T follicular helper cell (primary cell): Measurements from ENCODE around the gene SMIM11.
"Not testable (repeated sequence)": the region's sequence is repeated elsewhere in the genome, so short reads cannot be mapped to it uniquely, and the experiment has no call there.

Experiments used
- DNase-seq: peaks from one replicate; pipeline ENCODE4 v3.0.0-alpha.2; 2020; ENCODE audit warnings: low read depth
- total RNA-seq, 2 experiments: gene quantifications; one replicate each; lab custom pipeline; 2026; lab: John Stamatoyannopoulos, UW

Gene SMIM11, protein sequence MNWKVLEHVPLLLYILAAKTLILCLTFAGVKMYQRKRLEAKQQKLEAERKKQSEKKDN
- total RNA-seq = 0.26 to 1.4 reads per million in 2 experiments

DNA sequence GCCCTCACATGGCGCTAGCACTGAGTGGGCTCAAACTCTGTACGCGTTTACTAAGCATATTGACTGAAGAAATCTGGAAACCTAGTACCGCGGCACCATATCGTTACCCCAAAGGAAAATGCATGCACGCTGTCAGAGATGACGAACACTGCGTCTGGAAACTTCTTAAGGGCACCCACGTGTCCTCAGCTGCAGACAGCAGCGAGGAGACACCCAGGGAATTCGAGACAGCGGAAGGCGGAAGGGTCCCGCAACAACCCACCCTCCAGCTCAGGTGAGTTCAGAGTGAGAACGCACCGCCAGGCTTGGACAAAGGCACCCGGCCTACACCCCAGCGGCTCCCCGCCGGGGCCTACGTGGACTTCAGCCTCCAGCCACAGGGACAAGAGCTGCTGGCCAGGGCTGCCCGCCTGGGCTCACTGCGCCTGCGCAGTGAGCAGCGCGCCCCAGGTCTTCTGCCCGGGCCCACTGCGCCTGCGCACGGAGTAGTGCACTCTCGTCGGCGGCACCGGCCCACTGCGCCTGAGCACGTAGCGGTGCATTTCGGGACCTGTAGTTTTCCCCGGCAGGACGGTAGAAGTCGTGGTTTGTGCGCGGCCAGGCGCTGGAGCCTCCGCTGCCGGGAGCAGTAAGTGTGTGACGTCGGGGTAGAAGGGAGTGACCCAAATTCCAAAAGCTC is at the start of gene SMIM11:
SMIM11 (plus strand) TSS at position 568 of the 679 bp plus-strand sequence. CDS start 3,998 bp downstream, outside the sequence.
- DNase-seq = not testable (repeated sequence)

DNA sequence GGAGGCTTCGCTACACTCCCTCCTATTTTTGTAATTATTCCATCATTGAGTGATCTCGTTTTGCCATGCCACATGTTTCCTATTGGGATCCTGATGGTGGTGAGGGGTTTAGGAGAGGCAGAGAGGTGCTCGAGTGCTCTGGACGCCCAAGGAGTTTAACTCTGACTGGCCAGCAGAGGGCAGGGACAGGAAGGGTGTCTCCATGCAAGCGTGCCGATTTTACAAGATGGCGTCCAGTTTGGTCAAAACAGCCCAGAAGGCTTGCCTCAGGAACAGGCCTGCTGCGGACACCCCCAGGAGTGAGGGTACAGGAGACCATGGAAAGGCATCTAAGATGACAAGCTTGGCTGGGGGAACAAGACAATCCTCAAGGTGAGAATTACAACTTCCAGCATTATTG is 45.3 kb upstream of the SMIM11 start:
- DNase-seq = no peak

DNA sequence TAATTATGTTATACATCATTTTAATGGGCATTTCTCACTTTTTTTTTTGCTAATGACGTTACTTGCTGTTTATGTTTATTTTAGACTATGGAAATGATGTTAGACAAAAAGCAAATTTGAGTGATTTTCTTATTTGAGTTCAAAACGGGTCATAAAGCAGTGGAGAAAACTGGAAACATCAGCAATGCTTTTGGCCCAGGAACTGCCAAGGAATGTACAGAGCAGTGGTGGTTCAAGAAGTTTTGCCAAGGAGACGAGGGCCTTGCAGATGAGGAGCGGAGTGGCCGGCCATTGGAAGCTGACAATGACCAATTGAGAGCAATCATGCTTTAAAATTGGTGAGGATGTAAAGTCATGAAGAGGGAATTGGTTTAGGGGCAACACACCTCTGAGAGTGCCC is 43.6 kb upstream of the SMIM11 start:
- no peak for DNase-seq

DNA sequence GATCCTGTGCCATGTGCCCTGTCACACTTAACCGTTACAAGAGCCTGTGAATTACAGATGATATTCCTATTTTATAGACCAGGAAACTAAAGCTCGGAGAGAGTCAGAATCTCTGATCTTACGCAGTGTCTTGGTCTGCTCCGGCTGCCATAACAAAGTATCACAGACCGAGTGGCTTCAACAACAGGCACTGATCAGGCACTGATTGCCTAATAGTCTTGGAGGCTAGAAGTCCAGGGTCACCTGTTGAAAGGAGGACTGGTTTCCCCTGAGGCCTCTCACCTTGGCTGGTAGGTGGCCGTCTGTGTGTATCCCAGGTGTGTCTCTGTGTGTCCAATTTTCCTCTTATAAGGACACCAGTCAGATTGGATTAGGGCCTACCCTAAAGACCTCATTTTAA is 43.0 kb upstream of the SMIM11 start:
- no peak for DNase-seq

DNA sequence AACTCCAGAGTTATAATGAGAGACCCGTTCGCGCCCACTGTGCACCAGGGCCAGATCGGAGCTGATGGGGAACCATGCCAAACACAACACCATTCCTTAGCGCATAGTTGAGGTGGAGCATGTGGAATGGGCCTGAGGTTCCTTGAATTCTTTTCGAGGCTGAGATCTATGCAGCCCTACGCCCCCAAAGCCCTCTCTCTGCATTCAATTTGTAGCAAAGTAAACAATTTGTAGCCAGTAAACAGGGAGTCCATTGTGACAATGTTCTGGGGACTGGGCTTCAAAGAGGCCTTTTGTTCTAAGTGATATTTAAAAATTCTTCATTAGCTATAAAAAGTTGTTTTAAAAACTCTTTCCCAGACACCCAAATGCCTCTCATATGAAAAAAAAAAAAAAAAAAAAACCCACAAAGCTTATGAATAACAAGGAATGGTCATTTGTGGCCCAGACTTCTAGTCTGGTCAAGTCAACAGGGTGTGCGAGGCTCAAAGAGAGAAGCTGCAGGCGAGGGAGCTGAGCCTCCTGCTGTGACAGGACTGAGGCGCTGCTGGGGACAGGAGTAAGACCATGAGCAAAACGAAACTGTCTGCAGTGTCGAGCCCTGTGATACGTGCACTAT is 42.1 kb upstream of the SMIM11 start:
- DNase-seq = no peak

DNA sequence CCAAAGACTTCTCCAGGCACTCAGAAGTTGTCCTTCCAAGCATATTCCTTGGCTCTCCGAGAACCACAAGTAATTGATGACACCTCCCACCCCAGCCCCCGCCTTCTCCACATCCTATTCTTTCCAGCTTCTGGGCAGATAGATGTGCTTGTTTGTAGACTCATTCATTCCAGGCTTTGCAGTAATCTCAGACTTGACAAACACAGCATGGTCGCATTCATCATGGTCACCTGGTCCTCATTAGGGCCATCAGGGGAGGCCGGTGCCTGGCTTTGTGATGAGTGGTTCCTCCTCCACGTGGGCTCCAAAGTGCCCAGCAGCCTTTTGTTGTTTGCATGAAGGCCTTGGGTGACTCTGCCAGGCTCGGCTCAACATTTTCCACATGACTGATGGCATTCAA is 40.0 kb upstream of the SMIM11 start:
- no peak for DNase-seq

DNA sequence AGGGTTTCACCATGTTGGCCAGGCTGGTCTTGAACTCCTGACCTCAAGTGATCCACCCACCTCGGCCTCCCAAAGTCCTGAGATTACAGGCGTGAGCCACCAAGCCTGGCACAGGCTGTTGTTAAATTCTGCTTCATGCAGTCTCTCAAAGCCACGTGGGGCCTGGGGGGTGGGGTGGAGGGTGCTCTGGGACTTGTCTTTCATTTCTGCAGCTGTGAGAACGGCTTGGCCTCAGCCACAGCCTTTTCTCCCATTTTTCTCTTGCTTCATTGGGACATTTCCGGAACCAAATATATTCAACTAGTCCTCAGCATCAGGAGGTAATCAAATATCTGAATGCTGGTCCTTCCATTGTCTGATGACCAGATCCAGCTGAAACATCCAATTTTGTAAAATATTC is 39.1 kb upstream of the SMIM11 start:
- DNase-seq = no peak

DNA sequence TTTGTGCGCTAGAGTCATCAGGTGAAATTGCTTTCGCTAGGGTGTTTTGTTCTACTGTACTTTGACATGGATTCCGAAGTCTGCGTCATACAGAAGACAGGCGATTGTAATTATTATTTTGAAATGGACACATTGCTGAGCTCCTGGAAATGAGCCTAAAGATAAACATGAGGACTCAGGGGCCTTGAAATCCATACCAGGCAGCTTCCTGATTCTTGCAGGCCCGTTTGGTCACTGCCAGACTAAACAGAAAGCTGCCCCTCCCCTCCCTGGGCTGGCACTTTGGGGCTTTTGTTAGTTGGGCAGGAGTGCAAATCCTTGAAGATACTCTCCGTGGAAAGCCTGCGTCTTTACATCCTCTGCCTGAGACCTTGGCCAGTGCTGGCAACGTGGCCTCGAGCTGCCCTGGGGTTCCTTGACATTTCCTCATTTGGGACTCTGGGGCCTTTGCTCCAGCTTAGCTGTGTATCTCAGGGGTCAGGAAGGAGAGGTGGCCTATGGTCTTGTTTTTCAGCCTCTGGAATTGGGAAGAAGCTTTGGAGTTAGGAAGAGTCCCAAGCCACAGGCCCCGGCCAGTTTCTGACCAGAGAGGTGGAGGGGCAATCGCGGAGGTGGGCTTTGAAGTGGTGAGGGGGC is 38.4 kb upstream of the SMIM11 start:
- DNase-seq = no peak

DNA sequence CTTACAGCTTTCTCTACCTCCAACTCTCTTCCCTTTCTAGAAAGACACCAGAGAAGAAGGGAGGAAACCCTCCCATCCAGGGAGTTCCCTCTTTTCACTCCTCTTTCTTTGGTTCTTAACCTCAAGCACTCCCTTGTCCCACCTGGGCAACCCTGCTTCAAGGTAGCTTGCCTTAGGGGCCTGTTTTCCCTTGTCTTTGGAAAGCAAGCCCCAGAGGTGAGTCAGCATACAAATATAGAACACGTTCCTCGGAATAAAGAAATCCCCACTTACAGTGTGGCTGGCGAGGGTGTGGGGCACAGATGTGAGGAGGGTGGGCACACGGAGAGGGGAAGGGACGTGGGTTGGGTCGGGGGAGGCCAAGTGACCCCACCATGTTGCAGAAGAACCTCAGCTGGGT is 37.6 kb upstream of the SMIM11 start:
- DNase-seq = no peak

DNA sequence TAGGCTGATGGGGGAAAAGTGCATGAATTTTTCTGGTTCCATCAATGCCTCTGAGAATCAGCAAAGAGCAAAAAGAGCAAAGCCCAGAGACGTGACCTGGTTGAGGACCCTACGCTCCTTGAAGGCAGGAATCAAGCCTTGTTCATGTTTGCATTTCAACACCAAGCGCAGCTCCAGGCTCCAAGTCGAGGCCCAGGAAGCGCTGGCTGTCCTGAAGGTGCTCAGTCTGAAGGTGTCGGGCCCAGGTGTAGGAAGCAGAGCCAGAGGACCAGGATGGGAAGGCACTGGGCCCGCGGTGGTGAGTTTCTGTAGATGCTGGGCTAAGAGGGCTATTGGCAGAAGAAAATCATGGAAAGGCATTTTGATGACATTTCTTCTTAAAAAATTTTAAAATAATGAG is 37.1 kb upstream of the SMIM11 start:
- no peak for DNase-seq

DNA sequence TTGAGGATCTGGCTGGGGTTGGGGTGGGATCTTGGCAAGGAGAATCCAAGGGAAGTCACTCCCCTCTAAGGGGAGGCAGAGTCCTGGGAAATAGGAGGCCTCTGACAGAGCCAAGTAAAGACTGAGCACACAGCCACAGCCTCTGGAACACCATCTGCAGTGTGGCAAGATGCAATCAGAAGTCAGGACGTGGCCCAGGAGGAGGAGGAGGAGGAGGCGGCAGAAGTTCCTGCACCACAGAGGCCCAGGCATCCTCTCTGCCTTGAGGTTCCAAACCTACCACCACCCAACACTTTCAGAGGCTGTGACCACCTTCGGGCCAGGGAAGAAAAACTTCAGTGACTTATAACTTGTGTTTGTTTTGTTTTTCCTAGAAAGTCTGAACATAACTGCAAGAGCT is 35.2 kb upstream of the SMIM11 start:
- no peak for DNase-seq

DNA sequence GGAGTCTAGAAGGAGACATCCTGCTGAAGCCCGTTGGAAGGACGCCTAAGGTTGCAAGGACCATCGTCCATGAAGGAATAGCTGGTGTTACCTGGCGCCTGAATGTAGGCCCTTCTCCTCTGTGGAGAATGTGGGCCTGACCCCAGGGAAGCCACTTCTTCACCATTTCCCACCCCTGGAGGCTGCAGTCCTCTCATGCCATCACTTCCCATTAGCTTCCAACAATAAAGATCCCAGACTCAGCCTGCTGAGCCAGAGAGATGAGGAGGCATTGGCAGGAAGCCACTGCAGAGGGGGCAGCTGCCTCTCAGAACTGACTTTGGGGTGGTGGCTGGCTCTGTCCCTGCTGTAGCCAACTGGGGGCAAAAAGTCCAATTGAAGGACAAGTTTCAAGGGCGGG is 32.8 kb upstream of the SMIM11 start:
- no peak for DNase-seq

DNA sequence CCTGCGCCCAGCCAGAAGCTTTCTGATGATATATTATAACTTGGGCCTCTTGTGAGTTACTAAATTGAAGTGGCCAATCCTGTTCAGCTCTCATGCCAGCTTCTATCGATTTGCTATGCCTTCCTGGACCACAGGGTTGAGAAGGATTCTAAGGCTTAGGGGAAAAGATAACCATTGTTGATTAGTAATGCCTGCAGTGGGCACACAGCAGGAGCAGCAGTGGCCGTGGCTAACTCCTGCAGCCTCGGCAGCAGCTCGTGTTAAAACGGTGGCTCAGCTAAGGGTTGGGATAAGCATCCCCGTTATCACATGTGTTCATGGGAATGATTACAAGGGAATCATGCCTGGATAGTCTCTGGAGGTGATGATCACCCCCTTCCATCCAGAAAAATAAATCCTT is 32.0 kb upstream of the SMIM11 start:
- no peak for DNase-seq

DNA sequence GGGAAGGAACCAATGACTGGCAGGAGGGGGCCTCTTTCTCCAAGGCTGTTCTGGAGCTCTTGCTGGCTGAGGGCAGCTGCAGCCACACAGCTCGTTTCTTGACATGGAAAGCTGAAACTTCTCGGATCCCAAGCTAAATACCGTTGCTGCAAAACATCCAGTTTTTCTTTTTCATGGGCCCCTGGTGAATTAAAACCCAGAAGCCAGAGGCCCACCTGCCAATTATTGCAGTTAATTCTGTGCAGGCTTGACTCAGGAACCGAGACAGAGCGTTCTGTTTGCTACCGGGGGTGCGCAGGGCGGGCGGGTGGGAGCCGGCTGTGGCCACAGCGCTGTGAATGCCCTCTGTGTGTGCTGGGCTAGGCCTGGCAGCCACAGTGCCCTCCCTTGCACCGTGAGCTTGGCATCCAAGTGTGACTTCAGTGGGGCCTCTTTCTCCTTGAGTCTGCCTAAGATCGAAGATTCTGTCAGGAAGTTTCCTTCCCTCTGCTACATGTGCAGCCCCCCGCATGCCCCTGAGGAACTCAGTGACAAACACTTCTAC is 31.4 kb upstream of the SMIM11 start:
- DNase-seq = no peak

DNA sequence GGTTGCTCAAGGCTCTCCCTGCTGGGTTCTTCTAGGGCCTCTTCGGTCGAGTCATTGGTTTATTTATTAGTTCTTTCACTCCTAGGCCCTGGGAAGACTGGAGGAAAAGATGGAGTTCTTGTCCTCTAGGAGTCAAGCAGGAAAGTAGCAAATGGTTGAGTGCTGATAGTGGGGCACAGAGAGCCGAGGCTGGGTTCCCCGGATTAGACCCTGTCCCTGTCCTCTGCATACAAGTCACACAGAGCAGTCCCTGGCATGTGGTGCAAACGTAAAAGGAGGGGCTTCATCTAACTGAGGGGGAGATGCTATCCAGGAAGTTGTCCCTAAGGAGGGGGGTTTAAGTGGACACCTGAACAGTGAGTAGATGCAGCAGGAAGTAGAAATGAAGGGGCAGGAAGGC is 30.7 kb upstream of the SMIM11 start:
- DNase-seq = no peak

DNA sequence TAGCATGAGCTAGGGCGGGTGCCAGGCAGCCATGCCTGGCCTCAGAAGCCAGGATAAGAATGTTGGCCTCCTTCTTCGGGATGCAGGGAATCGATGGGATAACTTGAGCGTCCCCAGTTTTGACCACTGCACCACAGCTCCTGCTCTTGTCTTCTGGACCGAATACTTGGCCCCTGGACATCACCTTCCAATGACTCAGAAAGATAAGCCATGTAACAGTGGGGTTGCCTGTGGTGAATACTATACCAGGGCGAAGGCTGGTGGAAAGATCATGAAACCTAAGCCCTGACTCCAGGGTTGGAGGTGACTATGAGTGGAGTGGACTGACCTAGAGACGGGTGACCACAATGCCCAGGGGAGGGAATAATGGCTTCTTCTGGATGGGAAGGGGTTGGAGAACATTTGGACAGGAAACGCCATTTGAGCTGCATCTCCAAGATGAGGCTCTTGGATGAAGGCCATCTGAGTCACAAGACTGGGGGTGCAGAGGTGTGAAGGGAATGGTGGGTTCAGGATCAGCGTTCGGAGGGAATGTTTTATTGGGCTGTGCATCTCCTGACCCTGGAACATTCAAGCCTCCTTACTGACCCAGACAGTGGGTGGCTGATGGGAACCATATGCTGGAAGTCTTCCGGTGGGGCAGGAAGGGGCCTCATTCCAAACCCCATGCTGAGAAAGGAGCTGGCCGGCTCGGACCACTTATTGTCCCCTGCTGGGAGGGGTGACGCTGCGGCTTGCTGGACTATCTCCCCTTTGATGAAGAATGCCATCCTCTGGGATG is 30.0 kb upstream of the SMIM11 start:
- DNase-seq = no peak

DNA sequence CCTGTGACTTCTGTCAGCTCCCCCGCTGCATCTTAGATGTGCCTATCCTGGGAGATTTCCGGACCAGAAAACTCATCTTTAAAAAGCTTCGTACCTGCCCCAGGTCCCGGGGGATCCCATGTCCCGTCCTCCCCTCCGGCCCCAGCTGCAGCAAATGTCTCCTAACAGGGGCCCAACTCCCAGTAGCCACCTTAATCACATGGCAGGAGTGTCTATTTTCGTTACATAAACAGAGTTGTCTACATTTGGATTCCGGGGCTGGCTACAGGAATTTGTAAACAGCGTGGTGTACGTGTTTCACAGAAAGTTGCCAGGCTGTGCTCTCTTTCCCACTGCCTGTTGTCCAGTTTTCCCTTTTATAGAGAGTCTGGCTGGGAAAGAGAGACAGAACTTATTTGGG is 29.4 kb upstream of the SMIM11 start:
- DNase-seq = no peak

DNA sequence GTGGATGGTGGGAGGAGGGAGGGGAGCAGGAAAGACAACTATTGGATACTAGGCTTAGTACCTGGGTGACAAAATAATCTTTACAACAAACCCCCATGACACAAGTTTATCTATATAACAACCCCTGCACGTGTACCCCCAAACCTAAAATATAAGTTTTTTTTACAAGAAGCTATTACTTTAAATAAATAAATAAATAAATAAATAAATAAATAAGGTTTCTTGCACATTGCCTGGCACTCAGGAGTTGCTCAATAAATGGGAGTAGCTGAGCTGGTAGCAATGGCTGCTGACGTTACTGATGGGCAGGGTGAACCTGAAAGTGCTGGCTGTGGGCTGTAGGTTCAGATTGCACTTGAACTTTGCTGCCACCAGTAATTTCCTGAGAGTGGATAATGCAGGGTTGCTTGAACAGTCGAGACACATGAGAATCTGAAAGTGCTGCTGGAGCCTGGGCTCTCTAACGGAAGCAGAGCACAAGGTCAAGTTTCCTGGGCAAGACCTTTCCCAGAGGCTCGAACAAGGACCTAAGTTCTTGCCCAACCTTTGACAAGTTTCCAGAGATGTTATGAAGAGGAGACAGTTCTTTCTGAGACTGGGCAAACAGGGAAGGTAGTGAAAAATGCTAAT is 26.3 kb upstream of the SMIM11 start:
- DNase-seq = no peak

DNA sequence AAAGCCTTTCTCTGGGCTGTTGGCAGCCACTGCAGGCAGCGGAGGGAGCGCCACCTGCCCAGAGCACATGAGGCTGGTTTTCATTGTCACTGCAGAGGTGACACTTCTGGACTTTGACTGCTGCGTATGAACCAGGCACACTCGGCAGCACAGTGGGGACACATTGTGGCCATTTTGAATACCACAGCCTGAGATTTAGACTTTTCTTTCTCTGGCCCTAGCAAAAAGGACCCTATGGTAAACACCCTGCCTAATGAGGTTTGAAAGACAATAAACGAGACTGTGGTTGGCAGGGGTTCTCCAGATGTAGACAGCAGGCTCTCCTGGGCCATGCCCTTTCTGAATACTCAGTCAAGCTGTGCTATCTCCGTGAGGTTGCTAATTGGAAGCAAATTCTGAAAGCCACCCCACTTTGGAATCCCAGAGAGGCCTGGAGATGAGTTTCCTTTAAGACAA is 23.5 kb upstream of the SMIM11 start:
- DNase-seq = no peak

DNA sequence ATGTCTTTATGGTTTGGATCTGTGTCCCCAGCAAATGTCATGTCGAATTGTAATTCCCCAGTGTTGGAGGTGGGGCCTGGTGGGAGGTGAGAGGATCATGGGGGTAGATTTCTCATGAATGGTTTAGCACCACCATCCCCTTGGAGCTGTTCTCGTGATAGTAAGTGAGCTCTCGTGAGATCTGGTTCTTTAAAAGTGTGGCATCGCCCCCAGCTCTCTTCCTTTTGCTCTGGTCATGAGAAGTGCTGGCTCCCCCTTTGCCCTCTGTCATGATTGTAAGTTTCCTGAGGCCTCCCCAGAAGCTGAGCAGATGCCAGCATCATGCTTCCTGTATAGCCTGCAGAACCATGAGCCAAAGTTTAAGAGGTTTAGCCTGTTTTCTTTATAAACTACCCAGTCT is 22.8 kb upstream of the SMIM11 start:
- no peak for DNase-seq

DNA sequence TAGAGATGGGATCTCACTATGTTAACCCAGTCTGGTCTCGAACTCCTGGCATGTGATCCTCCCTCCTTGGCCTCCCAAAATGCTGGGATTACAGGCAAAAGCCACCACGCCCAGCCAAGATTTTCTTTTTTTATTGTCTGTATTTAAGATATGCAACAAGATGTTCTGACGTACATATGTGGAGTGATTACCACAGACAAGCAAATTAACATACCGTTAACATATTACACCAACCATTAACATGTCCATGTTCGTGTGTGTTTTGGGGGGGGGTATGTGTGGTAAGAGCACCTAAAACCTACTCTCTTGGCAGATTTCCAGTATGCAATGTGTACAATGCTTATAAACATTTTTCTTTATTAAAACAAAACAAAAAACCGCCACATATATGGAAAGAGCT is 22.1 kb upstream of the SMIM11 start:
- DNase-seq = no peak

DNA sequence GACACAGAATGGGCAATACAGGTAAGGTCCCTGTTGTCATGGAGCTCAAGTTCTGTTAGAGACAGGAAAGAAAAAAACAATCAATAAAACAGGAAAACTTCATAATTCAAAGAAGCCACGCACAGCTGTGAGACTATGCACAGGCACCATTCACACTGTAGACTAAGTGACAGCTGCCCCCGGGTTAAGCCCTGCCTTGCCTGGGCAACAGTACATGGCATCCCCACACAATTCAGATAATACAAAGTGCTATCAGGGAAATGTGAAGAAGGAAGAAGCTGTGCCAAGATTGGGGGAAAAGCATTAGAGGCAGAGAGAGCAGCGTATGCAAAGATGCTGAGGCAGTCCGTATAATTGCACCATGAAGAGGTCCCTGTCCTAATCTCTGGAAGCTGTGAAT is 20.5 kb upstream of the SMIM11 start:
- no peak for DNase-seq
